PC-3 (cell line): Measurements from ENCODE around the gene VPS37B. TPM values are rescaled to one million over a fixed set of nuclear protein-coding genes. Genes with fewer than 3 reads are reported as not detected.
A peak's percentile ranks its signal among the peaks of the same experiment; 100 is the strongest.
"Not testable (repeated sequence)": the region's sequence is repeated elsewhere in the genome, so short reads cannot be mapped to it uniquely, and the experiment has no call there.

Source experiments
- ATAC-seq: fragments of 200-7000 bp; cut with Tn5 transposase; 2 replicates; pipeline ENCODE4 v1.9.1; 2020; ENCODE audit warnings: mild to moderate bottlenecking, moderate library complexity
- BruUV-seq: library from RNA; stranded (reverse); fragments of 400-500 nt; replicated peaks from 2 replicates; lab custom pipeline; 2021; lab: Mats Ljungman, UMichigan
- CTCF ChIA-PET: fragments of 300-600 bp; sonication (Branson Sonifier 250); formaldehyde crosslinking; loops from one replicate; lab custom pipeline; 2022; ENCODE audit warnings: antibody characterized with exemption; lab: Charles Lee
- POLR2A ChIA-PET: fragments of 300-600 bp; sonication (Branson Sonifier 250); formaldehyde crosslinking; loops from one replicate; lab custom pipeline; 2022; ENCODE audit warnings: antibody characterized with exemption; ENCODE audit not compliant: unreplicated experiment; lab: Charles Lee
- DNase-seq: peaks from one replicate; pipeline ENCODE4 v3.0.0-alpha.2; 2015
- H2AFZ ChIP-seq: fragments of 300-600 bp; sonication (generic); 2 replicates; pipeline ENCODE4 v1.6.0; 2016; ENCODE audit warnings: antibody characterized with exemption, low read length
- H3F3A ChIP-seq: fragments of 300-600 bp; sonication (generic); one replicate; pipeline ENCODE4 v1.6.0; 2017; ENCODE audit warnings: antibody characterized with exemption, low read length, control low read depth, mild to moderate bottlenecking; ENCODE audit not compliant: unreplicated experiment
- H3K27ac ChIP-seq: fragments of 300-600 bp; sonication (generic); 2 replicates; pipeline ENCODE4 v1.5.1; 2016; ENCODE audit warnings: mild to moderate bottlenecking, low read length
- H3K27me3 ChIP-seq: fragments of 300-600 bp; sonication (generic); 2 replicates; pipeline ENCODE4 v1.6.1; 2016; ENCODE audit warnings: low read length, mixed read lengths
- H3K36me3 ChIP-seq: fragments of 300-600 bp; sonication (generic); 2 replicates; pipeline ENCODE4 v1.6.1; 2016; ENCODE audit warnings: low read depth, mixed run types, low read length, mixed read lengths
- H3K4me1 ChIP-seq: fragments of 300-600 bp; sonication (generic); 2 replicates; pipeline ENCODE4 v1.5.1; 2016; ENCODE audit warnings: low read length; ENCODE audit not compliant: insufficient read depth
- H3K4me2 ChIP-seq: fragments of 300-600 bp; sonication (generic); 2 replicates; pipeline ENCODE4 v1.6.0; 2016; ENCODE audit warnings: low read length
- H3K4me3 ChIP-seq: fragments of 300-600 bp; sonication (generic); 2 replicates; pipeline ENCODE4 v1.5.1; 2016; ENCODE audit warnings: mild to moderate bottlenecking, low read length, mixed read lengths
- H3K79me2 ChIP-seq: fragments of 300-600 bp; sonication (generic); 2 replicates; pipeline ENCODE4 v1.6.1; 2017; ENCODE audit warnings: low read length, mixed read lengths
- H3K9ac ChIP-seq: fragments of 300-600 bp; sonication (generic); 2 replicates; pipeline ENCODE4 v1.6.0; 2016; ENCODE audit warnings: mild to moderate bottlenecking, low read length
- H3K9me2 ChIP-seq: fragments of 300-600 bp; sonication (generic); replicated peaks from 2 replicates; pipeline ENCODE4 v1.6.1; 2016; ENCODE audit warnings: mixed run types, low read length, mixed read lengths
- H3K9me3 ChIP-seq: fragments of 300-600 bp; sonication (generic); 2 replicates; pipeline ENCODE4 v1.6.1; 2016; ENCODE audit warnings: low read length, mixed read lengths
- H4K20me1 ChIP-seq: fragments of 300-600 bp; sonication (generic); 2 replicates; pipeline ENCODE4 v1.6.1; 2016; ENCODE audit warnings: low read length, mixed read lengths
- CTCF ChIP-seq: fragments of 300-600 bp; sonication (generic); conservative IDR thresholded peaks from 2 replicates; pipeline ENCODE4 v1.5.1; 2017; ENCODE audit warnings: antibody characterized with exemption, low read depth, mild to moderate bottlenecking, low read length
- EZH2 ChIP-seq: fragments of 300-600 bp; sonication (generic); IDR thresholded peaks from one replicate; pipeline ENCODE4 v1.6.1; 2017; ENCODE audit warnings: antibody characterized with exemption, mild to moderate bottlenecking, low read length; ENCODE audit not compliant: unreplicated experiment
- EZH2phosphoT487 ChIP-seq: fragments of 300-600 bp; sonication (generic); IDR thresholded peaks from 2 replicates; pipeline ENCODE4 v1.6.1; 2018; ENCODE audit warnings: mild to moderate bottlenecking, antibody characterized with exemption, low read length, borderline replicate concordance
- intact Hi-C: fragments of 100-400 bp; cut with micrococcal nuclease; formaldehyde crosslinking; loops from 2 replicates; pipeline ENCODE4 v1.9.0; 2023
- total RNA-seq: library from RNA; depleted of rRNA; stranded (reverse); fragments of >200 nt; gene quantifications from 2 replicates; pipeline ENCODE4 v1.2.3, GENCODE V29; 2014

Gene VPS37B
- total RNA-seq, 1 experiment from 2014 or later, result 74.3 TPM

GRCh38 chr12:122943196-122943595 is 47.3 kb upstream of the VPS37B start:
- peak overlapping the region; percentile 76; the same call in 1 of the 2 replicates for H3K9ac ChIP-seq
- no peak overlapping the region for H3K4me3 ChIP-seq
- DNase-seq, result peak; percentile 40
- H3F3A ChIP-seq, result no peaks in the 10 kb centered on the region
- no peaks in the 10 kb centered on the region for H3K27me3 ChIP-seq
- CTCF ChIA-PET, result no interaction called here
- H3K27ac ChIP-seq, result peak overlapping the region; percentile 98
- no peaks in the 10 kb centered on the region for H3K36me3 ChIP-seq
- H2AFZ ChIP-seq, result no peak overlapping the region
- H3K79me2 ChIP-seq, result no peaks in the 10 kb centered on the region
- no TSS peak for BruUV-seq
- no peaks in the 10 kb centered on the region for H3K9me3 ChIP-seq
- POLR2A ChIA-PET, result no interaction called here
- H3K9me2 ChIP-seq, result no peaks in the 10 kb centered on the region
- H3K4me2 ChIP-seq, result no peak overlapping the region
- no peak for ATAC-seq
- intact Hi-C loops, result no loop called here
- H4K20me1 ChIP-seq, result no peaks in the 10 kb centered on the region
- H3K4me1 ChIP-seq, result peaks cover 64% of the 10 kb centered on the region
- no peak for TF ChIP-seq CTCF
- TF ChIP-seq EZH2, result no peak
- no peak for TF ChIP-seq EZH2phosphoT487

GRCh38 chr12:122942637-122943036 is 46.7 kb upstream of the VPS37B start:
- intact Hi-C loops, result no loop called here
- H3K27me3 ChIP-seq, result no peaks in the 10 kb centered on the region
- no peaks in the 10 kb centered on the region for H3K9me2 ChIP-seq
- H4K20me1 ChIP-seq, result no peaks in the 10 kb centered on the region
- ChIA-PET POLR2A (no interaction called here), CTCF (no interaction called here)
- H3F3A ChIP-seq, result no peaks in the 10 kb centered on the region
- no peak overlapping the region for H3K4me3 ChIP-seq
- TF ChIP-seq EZH2 (no peak), CTCF (no peak)
- no peaks in the 10 kb centered on the region for H3K79me2 ChIP-seq
- no peak overlapping the region for H3K4me2 ChIP-seq
- no peaks in the 10 kb centered on the region; the same call in 1 of the 2 replicates for H3K36me3 ChIP-seq
- no peak for ATAC-seq
- DNase-seq, result no peak
- no peaks in the 10 kb centered on the region for H3K9me3 ChIP-seq
- H3K9ac ChIP-seq, result no peak overlapping the region; the same call in 1 of the 2 replicates
- H3K4me1 ChIP-seq, result peaks cover 61% of the 10 kb centered on the region
- BruUV-seq, result no TSS peak
- no peak overlapping the region for H2AFZ ChIP-seq
- H3K27ac ChIP-seq, result peak overlapping the region; percentile 98

GRCh38 chr12:122941351-122941750 is 45.4 kb upstream of the VPS37B start:
- H3K4me3 ChIP-seq, H3K36me3 ChIP-seq, H2AFZ ChIP-seq, H3K27me3 ChIP-seq, H3F3A ChIP-seq, CTCF ChIA-PET, POLR2A ChIA-PET, intact Hi-C loops, H3K9ac ChIP-seq, H3K79me2 ChIP-seq, ATAC-seq, H4K20me1 ChIP-seq, H3K9me2 ChIP-seq, BruUV-seq, H3K9me3 ChIP-seq: not testable (repeated sequence)
- peak overlapping the region; percentile 43 for H3K27ac ChIP-seq
- peak overlapping the region; percentile 16; the same call in 1 of the 2 replicates for H3K4me2 ChIP-seq
- peaks cover 50% of the 10 kb centered on the region for H3K4me1 ChIP-seq
- peak; percentile 68 for DNase-seq
